Kidney capillary endothelial cell (primary cell): Measurements from ENCODE around the gene SKI.
"Not testable (repeated sequence)": the region's sequence is repeated elsewhere in the genome, so short reads cannot be mapped to it uniquely, and the experiment has no call there.

Source experiments
- DNase-seq: peaks from one replicate; pipeline ENCODE4 v3.0.0-alpha.2; 2018; ENCODE audit warnings: low spot score

The SKI gene

GRCh38 chr1:2322065-2322571 lies 94.0 kb downstream of the SKI start:
- no peak for DNase-seq

- no peak for DNase-seq
Measured at GRCh38 chr1:2322581-2323211, 94.6 kb downstream of the SKI start.

DNA sequence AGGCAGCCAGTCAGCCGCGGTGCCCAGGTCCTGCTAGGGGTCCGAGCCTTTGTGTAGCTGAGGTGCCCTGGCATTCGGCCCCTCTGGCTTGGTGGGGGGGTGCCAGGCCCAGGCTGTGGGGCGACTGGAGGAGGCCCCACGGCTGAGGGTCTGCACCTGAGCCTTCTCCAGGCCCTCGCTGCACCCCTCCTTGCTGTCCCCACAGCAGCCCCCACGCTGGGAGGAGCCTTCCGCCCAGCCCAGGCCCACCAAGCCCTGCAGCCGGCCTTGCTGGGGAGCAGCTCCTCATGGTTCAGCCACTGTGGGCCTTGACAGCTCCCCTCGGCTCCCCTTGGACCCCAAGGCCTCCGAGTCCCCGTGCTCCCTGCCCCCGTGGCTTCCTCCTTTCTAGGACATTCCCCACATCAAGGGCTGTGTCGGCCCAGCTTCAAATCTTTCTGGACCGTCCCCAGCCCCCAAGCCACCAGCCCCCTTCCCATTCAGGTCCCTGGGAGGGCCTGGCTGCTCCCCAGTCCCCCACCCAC lies 95.4 kb downstream of the SKI start:
- no peak for DNase-seq

- DNase-seq = no peak
Measured at GRCh38 chr1:2324553-2325366, 96.6 kb downstream of the SKI start.

DNA sequence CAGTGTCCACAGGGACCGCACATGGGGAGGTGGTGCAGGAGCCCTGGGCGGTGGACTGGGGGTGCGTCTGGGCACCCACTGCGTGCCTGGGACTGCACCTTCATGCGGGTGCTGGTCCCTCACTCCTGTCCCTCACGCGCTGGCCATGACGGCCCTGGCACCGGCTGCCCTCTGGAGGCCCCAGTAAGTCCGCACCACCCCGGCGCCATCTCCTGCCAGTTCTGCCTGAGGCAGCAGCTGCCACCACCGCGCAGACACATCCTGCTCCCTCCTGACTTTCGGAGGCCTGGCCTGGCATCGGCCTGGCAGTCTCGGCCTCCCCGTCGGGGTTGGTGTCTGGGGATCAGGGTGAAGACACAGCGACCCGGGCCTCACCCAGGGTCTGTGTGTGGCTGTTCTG lies 98.4 kb downstream of the SKI start:
- no peak for DNase-seq

GRCh38 chr1:2327162-2327561 lies 99.0 kb downstream of the SKI start:
- not testable (repeated sequence) for DNase-seq

DNA sequence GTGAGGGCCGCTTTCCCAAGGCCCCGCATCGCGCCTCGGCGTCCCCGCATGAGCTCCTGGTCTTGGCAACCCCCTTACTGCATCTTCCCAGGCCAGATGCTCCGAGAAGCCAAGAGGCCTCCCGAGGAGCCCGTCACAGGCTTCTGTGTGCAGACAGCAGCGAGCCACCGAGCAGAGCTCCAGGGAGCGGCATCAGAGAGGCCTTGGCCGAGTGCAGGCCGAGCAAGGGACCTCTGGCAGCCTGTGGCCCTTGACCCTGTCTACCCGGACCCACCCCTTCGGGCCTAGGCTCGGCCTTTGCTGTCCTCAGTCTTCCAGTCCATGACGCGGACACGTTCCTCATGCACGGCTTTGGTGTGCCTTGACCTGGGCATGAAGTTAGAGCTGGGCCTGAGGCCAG lies 99.7 kb downstream of the SKI start:
- no peak for DNase-seq

- no peak for DNase-seq
Measured at GRCh38 chr1:2328676-2329455, 100.7 kb downstream of the SKI start.

DNA sequence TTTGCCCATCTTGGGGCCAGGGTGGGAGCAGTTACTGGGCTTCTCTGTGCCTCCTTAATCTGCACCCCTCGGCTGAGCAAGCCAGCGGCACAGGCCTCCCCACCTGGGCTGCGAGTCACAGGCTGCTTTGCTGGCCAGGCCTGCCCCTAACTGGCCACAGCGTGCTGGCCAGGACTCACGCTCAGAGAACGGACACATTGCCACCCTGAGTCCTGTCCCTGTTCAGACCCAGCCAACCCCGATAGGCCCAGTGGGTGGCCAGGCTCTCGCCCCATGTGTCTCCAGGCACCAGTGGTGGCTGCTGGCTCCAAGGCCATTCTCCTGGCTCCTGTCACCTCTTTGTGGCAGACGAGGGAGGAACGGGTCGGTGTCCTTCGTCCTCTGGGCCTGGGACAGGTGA lies 101.9 kb downstream of the SKI start:
- DNase-seq = no peak

DNA sequence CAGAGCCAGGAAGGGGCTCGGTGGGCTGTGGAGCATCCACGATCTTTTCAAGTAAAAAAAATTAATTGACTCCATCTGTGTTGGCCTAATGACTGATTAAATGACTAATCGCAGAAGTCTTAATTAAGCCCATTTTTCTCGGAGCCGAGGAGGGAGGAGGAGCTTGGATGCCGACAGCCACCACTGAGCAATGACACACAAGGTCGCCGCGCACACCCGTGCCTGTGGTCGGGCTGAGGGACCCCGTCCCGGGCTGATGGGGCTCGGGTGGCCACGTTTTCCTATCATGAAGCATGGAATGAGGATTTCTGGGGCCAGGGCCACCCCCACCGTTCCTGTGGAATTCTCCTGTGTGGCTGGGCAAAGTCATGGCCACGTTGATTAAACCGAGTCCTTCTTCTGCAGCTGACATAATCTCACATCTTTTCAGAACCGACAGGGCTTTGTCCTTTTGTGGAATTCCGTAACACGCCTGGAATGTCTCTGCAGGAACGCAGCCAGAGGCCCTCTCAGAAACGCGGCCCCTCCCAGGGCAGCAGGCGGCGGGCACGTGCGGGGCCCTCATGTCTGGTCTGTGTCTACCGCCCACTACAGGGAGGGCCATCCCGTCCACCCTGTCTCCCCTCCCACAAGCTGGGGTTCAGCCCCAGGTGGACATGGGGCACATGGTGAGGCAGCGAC lies 102.5 kb downstream of the SKI start:
- no peak for DNase-seq

- DNase-seq = no peak
Measured at GRCh38 chr1:2331200-2331544, 103.1 kb downstream of the SKI start.

GRCh38 chr1:2331580-2331979 lies 103.5 kb downstream of the SKI start:
- DNase-seq = not testable (repeated sequence)

- DNase-seq = no peak
Measured at GRCh38 chr1:2334366-2334765, 106.2 kb downstream of the SKI start.

DNA sequence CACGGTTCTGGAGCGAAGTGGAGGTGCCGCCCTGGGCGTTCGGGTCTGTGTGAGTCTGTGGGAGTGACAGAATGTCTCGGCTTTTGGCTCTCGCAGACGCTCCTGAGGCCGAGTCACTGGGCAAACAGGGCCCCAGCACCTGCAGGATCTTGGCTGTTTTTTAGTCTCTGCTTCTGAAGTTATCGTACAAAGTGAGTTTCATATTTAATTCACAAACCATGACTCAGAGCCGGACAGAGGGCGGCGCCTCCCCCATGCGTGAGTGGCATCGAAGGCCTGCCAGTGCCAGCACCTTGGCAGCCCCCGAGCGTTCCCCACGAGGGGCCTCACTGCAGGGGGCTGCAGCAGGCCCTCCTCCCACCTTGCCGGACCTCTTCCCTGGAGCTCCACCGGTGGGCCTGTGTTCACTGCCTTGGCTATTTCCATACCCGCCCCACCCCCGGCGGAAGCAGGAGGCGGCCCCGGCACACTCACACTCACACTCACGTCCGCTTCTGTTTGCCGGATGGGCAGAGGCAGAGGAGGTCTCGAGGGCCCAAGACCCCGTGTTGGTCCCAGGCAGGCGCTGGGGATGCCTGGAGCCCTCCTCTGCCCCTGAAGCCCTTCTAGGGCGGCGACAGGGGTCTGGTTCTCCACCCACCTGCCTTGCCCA lies 106.9 kb downstream of the SKI start:
- no peak for DNase-seq

- DNase-seq = no peak
Measured at GRCh38 chr1:2335721-2336455, 107.8 kb downstream of the SKI start.

GRCh38 chr1:2336499-2336898 lies 108.4 kb downstream of the SKI start:
- no peak for DNase-seq

DNA sequence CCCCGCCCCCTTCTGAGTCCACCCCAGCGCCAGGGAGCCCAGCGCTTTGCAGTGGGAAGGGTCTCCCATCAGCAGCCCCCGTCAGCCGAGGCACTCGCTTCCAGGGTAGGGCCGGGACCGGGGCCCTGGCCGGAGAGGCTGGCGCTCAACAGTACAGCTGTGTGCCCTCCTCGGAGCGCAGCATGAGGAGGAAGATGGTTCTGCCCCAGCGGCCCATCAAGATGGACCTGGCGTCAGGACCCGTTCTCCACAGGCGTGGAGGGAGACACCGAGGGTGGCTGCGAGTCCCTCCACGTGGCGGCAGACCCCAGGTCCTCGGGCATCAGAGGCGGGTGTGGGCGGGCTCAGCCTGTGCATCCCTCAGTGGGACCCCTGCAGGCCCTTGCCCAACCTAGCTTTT lies 109.0 kb downstream of the SKI start:
- no peak for DNase-seq

- DNase-seq = no peak
Measured at GRCh38 chr1:2337501-2337900, 109.4 kb downstream of the SKI start.

GRCh38 chr1:2339206-2340085 lies 111.3 kb downstream of the SKI start:
- no peak for DNase-seq
